HL-60 (cell line): ENCODE results near the gene CAMSAP3.

Source experiments
- CTCF ChIP-seq: IDR thresholded peaks from one replicate; pipeline ENCODE4 v1.5.1; 2011; ENCODE audit warnings: low read length, control low read depth, inconsistent platforms; ENCODE audit not compliant: insufficient read depth
- SPI1 ChIP-seq: IDR thresholded peaks from 2 replicates; pipeline ENCODE4 v1.6.1; 2012; ENCODE audit warnings: low read depth, mild to moderate bottlenecking, borderline replicate concordance

GRCh38 chr19:7661744-7662538 is 66.3 kb downstream of the CAMSAP3 start:
- TF ChIP-seq SPI1 (no peak), CTCF (no peak)
